ELF-1 (cell line): ENCODE data around the gene ANKRD6.

ENCODE experiments used
- DNase-seq: peaks from one replicate; pipeline ENCODE4 v3.0.0-alpha.2; 2016; ENCODE audit warnings: low read depth, low spot score

Gene ANKRD6

GRCh38 chr6:89657445-89658158 is 224.7 kb downstream of the ANKRD6 start:
- DNase-seq = no peak

DNA sequence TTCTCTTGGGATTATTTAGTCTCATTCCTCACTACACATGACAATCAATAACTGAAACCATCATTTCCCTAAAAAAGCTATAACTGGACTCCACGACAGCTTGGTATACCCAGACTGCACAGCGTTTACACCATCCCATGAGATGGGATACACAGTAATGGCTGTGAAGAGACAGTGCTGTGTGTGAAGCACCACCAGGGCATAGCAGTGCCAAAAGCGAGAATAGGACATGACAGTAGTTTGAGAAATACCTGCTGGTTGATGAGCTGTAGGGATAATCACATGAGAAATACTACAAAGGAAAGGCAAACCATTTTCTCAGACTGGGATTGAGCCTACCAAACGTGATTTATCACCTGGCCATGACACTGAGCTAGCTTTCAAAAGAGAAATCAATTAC is 228.0 kb downstream of the ANKRD6 start:
- DNase-seq = no peak

DNA sequence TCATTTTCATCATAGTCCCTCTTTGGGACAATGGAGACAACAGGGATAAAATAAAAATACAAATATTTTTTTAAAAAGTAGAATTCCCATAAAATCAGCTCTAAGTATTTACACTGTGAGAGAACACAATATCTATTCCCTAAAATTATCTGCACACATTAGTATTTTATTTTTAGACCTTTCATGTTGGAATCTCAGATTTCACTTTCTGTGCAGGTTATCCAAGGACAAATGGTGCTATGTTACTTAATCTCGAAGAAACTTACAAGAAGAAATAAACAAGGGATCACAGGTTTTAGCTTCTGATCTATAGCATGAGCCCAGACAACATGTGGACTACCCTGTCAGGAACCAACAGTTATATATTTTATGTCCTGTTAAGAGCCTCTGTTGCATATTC is 228.6 kb downstream of the ANKRD6 start:
- no peak for DNase-seq

DNA sequence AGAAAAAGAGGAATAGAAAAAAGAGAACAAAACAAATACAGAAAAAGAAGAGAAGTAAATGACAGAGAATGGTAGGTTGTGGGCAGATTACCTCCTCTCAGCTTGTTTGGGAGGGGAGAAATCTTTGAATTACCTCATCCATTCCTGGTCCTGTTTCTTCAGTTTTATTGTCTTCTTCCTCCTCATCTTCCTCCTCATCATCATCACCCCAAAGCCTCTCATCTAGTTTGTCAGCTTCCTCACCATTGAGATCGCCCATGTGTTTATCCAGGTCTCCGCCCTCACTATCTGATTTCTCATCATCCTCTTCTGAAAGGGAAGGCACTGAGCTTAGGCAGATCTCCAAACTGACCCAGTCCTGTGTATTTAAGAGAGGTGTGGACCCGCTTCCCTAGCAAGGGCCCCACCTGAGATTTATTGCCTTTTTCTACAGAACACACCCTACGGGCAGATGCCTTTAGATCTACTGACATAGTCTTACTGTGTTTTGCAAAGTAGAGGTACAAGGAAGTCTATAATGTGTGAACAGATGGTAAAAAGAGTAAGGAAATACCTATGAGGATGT is 229.8 kb downstream of the ANKRD6 start:
- no peak for DNase-seq

DNA sequence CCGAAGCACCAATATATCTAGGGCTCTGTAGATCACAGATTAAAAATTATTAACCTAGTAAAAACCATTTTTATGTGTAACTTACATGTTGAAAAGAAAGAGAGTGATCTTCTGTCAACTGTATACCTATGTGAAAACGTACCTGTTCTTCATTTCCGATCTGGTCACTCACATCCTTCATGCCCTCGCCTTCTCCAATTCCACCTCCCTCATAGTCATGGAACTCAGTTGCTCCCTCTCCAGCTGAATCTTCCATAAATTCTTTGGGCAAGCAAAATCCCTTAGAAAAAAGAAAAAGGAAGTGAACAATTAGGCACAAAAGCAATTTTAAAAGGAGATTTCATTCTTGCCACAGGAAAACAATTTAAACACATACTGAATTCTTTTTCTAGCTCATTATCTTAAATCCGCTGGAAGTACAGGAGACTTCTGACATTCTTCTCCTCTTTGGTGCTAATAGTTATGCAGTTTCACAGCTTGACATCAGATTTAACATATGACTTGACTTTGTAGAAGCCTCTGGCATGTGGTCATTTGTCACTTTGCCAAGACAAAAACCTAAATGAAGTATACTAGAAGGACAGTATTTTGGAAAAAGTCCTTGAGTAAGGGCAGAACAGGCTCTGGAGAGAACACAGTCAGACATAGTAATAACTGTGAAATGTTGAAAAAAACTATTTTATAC is 235.1 kb downstream of the ANKRD6 start:
- no peak for DNase-seq

GRCh38 chr6:89669002-89669401 is 236.1 kb downstream of the ANKRD6 start:
- no peak for DNase-seq

DNA sequence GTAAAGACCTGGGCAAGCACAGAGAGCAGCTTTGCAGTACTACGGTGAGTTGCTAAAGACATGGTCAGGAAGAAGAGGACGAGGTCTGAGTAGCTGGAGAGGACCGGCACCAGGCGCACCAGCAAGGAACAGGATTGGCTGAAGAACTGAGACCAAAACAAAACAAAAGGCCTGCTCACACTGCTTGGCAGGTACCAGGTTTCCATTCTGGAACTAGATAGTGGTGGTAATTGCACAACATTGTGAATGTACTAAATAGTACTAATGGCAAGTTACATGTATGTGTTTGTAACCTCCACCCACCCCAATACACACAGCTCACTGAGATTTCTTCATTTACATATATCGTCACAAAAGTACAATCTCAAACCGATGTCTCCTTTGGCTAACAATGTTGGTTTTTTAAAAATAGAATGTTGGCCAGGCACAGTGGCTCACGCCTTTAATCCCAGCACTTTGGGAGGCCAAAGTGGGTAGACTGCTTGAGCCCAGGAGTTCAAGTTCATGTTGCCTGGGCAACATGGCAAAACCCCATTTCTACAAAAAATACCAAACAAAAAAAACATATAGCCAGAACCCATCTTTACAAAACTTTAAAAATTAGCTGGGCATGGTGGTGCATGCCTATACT is 238.1 kb downstream of the ANKRD6 start:
- no peak for DNase-seq

GRCh38 chr6:89675949-89676748 is 243.2 kb downstream of the ANKRD6 start:
- no peak for DNase-seq

DNA sequence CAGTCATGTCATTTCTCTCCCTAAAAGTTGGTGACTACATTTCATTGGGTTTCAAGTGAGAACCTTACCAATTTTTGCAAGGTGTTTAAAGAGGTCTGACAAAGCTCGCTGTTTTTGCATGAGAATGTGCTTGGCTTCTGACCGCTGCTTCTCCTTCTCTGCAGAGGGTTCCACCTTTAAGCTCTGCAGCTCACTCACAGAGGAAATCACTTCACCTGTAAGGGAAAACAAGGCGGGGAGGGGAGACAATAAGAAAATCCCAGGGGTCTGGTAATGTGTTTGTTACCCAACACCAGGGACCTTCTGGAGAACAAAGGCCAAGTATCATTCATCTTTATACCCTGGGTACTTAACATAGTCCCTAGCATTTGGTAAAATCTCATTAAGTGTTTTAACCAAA is 245.6 kb downstream of the ANKRD6 start:
- DNase-seq = no peak

- DNase-seq = no peak
These were observed 246.5 kb downstream of the ANKRD6 start for GRCh38 chr6:89679215-89680120.

DNA sequence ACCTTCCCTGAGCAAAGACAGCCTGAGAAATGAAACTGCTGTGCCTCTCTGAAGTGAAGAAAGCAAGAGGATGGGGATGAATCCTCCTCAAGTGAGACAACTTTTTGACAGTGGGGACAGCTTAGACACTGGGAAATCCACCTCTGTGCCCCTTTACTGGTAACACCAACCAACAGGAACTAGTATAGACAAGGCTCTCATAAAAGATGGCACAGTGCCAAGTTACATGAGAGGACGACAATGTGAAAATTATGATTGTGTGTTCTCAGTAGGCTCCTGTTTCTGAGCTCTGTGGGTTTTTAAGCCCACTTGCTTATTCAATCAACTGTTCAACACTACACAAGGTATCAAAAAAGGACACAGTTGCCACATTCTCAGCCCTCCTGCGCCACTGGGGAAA is 247.2 kb downstream of the ANKRD6 start:
- DNase-seq = no peak

DNA sequence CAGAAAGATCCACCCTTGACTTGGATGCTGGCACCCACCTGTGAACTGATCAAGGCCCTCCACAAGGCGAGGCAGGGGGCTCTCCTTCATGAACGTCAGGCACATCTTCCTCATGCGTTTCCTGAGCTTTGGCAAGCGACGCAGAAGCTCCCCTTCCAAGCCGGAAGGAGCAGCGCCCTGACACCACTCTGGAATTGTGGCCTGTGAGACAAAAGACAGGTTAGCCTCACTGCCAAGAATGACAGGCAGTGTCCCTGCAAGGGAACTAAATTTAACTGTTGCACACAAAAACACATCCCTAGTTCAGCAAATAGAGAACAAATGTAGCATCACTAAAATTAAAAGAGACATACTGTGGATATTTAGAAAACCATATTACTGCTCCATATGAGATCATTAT is 247.6 kb downstream of the ANKRD6 start:
- DNase-seq = no peak

GRCh38 chr6:89681983-89682564 is 249.1 kb downstream of the ANKRD6 start:
- DNase-seq = no peak

GRCh38 chr6:89682991-89683390 is 250.0 kb downstream of the ANKRD6 start:
- DNase-seq = no peak
